Putamen (tissue), 1 donor: ENCODE data around the gene USP6NL.
A peak's percentile ranks its signal among the peaks of the same experiment; 100 is the strongest.

Source experiments
- DNase-seq: peaks from one replicate; pipeline ENCODE4 v3.0.0-alpha.2; 2016; ENCODE audit warnings: low spot score

Gene USP6NL

DNA sequence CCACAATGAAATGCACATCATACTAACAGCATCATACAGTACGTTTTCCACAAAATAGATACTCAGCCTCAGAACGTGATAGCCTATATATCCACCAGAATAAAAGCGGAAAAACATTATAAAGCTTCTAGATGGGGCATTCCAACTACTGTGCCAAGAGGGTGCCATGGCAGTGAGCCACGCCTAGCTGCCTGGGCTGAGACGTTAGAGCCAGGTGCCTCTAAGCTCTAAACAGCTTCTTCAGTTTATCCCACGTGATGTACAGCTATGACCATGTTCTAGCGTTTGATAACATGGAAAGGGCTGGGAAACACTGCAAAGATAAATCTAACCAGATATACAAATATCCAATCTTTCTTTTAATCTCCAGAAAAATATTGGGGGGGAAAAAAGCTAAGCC, 17.8 kb downstream of the USP6NL start:
- no peak for DNase-seq

DNA sequence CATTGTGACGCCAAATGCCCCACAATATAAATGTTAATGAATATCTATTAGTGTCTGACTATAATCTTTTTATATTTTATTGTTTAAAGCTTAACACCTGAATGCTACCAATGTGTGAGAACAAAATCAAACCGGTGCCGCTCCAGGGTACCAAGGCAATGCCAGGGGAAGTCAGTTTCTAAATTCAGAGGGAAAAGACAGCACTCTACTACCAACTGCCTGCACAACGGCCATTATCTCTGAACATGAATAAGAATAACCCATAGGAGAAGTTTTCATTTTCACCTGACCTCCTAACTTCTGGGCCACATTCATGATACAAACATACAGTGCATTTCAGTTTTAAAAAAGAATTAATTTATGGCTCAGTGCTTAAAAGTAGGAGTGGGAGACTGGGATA, 21.7 kb downstream of the USP6NL start:
- no peak for DNase-seq

DNA sequence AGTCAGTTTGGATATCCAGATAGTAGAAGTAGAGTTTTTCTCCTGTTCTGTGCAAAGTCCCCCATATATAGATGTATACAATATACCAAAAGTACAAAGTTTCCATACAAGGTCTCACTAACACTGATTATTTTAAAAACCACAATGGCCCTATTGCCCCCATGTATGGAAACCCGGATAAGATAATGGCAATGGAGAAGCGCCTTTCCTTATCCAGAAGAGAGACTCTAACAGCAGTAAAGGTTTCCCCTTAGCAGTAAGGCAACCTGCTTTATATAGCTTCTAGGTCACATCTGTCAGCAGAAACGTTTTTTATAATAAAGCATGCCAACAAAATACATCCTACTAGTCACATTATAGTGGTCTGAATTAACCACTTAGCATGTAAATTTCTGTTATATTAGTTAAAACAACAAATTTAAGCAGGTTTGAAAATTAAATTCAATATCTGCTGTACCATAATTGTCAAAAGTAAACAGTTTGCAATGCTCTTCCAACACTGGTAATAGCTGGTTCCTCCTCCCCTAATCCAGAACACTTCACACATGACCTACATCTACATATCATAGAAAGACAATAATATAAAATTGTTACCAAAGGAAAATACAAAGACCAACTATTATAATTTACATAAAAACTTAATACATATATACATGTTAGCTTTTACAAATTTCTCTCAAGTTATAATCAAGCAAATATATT, 22.4 kb downstream of the USP6NL start:
- no peak for DNase-seq

DNA sequence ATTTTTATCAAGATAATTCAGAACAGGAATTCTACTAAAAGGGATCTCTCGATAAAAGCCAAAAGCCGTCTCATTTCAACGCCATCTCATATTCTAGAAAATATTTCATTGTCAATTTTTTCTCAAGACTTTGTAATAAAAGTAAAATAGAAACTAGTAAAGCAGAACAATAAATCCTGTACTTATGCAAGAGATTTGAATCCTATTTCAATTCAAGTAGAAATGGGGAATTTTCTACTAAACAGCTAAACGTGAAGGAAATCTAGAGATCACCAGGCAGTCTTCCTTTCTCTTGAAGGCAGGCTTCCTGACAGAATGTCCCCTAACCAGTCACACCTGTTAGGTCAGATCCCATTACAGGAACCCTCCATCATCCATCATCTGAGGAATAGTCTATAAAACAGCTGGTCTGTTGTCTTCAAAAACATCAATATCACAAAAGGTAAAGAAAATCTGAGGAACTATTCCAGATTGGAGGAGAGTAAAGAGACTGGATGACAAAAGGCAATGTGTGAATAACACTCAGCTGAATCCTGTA, 23.7 kb downstream of the USP6NL start:
- no peak for DNase-seq

DNA sequence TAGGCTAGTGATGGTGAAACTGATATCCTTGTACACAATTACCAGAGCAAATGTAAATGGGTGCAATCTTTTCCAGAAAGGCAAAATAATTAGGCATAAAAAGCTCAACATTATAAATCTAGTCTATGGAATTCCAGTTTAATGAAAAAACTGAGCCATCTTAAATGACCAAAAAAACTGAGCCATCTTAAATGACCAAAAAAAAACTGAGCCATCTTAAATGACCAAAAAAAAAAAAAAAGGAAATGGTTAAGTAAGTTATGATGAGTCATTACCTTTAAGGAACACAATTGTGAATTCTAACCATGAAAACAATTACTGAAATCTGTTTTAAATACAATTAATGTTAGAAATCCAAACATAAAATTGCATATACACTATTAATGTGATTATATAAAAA, 25.3 kb downstream of the USP6NL start:
- no peak for DNase-seq

DNA sequence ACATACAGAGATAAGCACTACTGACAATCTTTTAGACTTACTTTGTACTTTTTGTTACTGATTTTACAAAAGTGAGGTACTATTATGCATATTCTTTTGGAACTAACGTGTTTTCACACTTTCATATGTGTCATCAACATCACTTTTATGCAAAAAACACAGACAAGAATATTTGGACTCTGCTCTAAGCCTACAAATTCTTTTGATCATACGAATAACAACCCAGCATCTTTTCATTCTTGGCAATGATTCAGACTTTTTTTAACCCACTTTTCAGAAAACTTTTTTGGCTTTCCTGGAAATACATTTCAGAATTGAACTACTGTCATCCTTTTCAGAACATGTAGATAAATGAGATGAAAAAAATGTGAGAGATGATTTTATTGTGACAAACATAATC, 30.2 kb downstream of the USP6NL start:
- DNase-seq: no peak

DNA sequence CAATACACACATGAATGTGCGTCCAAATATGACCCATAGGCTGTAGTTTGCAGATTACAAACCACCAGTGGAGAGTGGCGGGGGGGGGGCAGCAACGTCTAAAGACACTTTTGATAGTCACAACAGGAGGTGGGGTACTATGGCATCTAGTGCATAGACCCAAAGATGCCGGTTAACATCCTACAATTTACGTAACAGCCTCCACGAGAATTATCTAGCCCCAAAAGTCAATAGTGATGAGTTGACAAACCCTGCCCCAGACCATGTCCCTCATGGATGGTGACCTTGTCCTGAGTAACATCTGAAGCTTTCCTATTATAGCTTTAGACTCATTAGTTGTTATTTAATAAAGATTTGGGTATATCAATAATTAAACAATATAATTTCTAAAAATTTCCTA, 31.6 kb downstream of the USP6NL start:
- DNase-seq: no peak

DNA sequence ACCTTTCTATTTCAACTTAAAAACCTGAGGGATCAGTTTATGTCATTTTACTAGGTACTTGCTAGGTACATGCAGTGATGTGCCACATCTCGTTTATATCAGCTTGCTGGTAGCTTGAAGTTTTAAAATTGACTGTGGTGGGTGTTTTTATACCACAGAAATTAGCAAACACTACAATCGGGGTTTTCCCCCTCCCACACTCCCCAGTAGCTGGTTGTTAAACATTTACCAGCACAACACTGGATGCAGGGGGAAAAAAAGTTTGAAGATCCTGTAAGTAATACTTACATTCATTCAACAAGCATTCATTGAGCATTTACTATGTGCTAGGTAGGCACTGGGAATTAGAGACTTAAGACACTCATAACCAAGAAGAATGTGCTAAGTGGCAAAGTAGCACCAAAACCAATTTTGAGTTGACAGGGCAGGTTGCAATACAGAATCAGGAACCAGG, 32.6 kb downstream of the USP6NL start:
- no peak for DNase-seq

DNA sequence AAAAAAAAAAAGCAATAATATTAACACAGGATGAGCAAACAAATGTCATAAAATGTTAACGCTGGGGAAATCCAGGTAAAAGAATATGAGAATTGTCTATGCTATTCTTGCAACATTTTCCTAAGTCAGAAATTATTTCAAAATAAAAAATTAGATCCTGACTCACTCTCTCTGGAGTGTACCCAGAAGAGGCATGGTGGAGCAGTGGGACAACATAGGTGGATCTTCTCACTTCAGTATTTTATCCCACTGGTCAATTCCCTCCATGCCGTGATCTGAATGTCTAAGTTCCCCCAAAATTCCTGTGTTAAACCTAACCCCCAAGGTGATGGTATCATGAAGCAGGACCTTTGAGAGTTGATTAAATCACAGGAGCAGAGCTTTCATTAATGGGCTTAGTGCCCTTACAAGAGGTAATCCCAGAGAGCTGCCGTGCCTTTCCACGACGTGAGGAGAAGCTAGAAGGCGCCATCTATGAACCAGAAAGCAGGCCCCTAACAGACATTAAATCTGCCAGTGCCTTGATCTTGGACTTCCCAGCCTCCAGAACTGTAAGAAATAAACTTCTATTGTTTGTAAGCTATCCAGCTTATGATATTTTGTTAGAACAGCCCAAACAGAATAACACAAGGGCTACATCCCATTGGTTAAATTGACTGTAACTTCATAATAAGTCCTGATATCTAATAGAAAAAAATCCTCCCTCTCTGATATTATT, 35.2 kb downstream of the USP6NL start:
- no peak for DNase-seq

DNA sequence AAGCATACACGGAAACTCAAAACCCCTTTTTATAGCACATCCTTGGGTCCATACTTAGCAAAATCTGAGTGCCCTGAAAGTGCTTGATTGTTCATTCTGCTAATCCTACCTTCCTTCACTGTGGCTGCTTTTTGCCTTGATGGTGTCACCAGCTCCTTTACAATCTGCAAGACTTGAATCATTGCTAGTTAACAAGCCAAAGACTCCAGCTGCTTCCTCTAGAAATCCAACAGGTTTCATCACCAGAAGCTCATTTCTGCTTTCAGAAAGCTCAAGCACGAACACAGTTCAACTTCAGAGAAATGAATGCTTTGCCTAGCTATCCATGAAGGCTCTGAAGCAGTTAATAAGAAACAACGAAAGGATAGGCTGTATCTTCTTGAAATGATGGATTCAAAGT, 38.0 kb downstream of the USP6NL start:
- DNase-seq: no peak

DNA sequence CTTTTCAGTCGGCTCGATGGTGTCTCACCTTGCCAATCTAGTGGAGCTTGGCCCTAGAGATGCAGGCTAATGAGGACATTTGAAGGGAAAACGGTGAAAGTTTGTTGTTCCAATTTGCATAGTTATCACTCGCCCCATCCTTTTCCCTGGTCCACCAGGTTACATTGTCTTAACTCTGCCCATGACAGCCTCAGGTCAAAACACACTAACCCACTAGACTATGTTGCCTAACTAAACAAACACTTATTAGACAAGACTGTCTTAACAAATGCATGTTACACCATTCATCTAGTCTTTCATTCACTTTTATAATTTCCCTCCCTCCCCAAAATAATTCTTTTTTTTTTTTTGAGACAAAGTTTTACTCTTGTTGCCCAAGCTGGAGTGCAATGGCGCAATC, 40.7 kb downstream of the USP6NL start:
- no peak for DNase-seq

DNA sequence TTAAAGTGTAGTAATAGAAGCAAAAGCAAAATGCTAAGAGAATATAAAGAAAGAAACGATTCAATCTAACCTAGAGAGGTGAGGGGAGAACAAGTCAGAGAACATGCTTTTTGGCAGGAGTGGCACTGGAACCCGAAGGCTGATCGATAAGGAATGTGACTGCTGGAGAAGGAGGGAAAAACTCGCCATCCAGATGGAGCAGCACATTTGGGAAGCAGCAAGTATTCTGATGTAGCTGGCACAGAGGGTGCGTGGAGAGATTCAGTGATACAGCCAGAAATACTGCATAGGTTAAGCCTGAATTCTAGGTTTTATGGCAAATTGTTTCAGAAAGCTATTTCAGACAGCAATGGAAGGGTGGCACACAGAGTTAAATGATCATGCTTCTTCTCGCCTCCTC, 42.0 kb downstream of the USP6NL start:
- no peak for DNase-seq

DNA sequence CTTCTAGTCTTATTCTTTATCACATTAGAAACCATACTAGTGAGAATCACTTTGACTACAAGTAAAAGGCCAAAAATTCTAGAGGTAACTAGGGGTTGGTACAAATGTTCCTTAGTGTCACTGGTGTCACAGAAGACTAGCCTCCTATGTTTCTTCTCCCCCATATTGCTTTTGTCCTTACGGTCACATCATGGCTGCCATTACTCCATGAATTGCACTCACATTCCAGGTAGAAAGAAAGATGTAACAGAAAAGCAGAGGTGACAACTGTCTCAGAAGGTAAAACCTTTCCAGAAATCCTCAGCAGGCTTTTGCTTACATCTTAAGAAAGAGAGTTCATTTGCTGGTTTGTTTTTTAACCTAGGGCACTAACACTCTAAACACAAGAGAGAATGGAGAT, 42.9 kb downstream of the USP6NL start:
- no peak for DNase-seq

DNA sequence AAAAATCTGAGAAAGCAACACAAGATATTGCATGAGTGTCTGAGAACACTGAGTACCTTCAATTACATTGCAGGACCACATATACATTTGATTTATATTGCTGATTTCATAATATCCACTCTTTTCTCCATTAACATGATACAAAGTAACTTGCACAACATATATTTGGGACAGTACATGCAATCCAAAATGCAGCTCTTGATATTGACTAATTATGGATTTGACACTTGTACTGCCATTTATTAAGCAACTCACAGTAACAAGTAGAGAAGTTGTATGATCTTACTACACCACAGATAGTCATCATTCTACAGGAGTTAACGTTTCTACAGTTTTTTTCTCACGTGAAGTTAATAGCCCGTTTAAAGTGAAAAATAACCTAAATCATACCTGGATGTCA, 46.7 kb downstream of the USP6NL start:
- no peak for DNase-seq

DNA sequence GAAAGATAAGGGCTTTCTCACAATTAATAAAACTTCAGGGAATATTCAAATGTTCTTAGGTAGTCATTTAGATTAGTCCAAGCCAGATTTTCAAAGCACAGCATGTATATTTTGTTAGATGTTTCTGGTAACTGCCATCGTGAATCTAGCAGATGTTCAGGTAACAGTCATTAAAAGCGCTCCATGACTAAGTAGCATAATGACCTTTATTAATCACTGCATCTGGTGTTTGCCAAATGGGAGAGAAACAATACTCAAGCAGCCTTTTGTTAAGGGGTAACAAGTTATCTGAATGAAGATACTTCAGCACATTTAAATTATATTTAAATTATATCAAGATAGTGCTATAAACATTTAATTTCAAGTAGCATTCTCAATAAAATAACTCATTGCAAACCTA, 47.5 kb downstream of the USP6NL start:
- DNase-seq: no peak

DNA sequence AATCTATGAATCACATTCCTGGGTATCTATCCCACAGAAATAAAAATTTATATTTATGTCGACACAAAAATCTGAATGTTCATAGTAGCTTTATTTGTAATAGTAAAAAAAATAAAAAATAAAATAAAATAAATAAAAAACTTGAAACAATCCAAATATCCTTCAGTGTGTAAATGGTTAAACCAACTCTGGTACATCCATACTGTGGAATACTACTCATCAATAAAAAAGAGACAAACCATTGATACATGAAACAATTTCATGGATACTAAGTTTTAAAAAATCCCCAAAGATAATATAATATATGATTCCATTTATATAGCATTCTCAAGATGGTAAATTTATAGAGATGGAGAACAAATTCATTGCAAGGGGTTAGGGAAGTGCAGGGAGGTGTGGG, 48.6 kb downstream of the USP6NL start:
- DNase-seq: no peak

DNA sequence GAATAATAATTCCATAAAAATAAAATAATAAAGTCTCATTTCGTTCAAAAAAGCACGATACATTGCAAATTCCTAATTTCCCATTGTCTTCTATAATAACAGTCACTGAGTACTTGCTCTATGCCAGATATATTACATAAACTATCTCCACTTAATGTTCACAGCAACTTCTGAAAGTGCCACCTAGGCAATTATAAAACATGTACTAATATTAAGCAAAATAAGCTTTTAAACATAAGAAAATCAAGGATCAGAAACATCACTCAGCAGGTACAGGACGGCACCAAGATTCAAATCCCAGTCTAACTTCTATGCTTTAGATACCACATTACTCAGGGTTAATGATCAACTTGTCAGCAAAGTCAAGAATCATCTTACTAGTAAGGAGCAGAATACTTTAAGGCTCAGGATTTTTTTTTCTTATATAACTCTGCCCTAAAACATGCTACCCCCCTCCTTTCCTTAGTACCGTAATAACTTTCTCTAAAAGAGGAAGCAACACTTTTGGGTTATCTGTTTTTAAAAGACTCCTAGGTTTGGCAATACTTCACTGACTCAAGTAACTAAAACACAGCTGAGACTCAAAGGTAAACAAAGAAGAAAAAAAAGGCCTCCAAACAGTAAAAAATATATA, 51.3 kb downstream of the USP6NL start:
- no peak for DNase-seq

DNA sequence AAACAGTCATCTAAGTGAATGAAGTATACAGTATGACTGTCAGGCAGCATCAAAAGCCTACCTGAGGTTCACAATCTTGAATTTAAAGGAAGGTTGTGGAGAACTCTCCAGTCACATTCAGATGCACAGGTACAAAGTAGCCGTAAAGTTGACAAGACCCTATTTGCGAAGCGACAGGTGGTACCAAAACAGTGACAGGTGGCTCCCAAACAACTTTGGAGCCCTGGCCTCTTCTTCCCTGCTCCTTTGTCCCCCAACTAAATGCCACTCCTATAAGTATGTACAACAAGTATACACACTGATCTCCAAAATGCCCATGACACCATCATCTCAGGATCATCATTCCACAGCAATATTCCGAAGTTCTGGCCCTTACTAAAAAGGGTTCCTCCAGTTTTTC, 53.5 kb downstream of the USP6NL start:
- DNase-seq: no peak

DNA sequence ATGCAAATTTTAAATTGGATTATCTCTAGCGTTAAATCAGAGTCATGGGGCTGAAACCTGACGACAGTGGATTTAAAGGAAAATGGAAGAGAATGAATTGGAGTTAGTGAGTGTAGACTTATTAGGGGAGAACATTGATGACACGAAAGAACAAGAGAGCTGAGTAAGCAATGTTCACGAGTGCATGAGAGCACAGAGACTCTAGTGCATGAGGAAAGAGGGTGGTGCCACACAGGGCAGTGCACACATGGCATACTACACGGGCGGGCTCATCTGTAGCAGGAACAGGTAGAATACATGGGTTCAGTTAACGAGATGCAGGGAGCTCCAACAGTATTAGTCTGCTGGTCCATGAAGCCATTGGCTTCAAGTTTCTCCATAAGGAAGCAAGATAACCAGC, 53.9 kb downstream of the USP6NL start:
- no peak for DNase-seq

DNA sequence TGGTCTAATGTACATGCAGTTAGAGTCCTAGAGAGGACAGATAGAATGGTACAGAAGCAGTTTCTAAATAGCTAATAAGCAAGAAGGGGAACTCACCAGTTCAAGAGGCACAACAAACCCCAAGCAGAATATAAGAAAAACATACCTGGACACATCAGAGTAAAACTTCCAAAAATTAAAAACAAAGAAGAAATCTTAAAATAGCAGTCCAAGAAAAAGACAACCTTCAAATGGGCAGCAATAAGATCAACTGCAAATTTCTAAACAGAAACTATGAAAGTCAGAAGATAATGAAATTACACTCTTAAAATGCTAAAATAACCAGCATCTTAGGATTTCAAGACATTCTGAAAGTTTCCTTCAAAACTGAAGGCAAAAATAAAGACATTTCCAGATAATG, 55.9 kb downstream of the USP6NL start:
- DNase-seq: no peak

DNA sequence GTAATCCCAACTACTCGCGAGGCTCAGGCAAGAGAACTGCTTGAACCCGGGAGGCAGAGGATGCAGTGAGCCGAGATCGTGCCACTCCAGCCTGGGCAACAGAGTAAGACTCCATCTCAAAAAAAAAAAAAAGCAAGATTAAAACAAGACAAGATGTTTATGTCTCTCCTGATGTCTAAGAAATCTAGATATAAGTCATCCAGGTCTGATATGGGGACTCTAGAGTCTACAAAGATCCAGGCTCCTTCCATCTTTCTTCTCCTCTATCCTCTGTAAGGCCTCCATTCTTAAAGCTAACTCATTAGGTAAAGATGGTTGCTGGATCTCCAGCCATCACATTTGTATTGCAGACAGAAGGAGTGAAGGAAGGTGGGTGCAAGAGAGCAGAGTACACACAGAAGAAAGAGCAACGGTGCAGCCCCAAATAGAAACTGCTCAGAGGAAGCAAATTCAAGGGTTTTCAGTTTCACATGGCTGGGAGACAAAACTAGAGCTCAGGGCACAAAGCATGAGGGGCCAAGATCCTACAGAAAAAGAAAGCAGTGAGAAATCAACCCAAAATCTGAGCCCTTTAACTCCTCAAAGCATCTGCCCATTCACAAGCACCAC, 57.6 kb downstream of the USP6NL start:
- DNase-seq: no peak

DNA sequence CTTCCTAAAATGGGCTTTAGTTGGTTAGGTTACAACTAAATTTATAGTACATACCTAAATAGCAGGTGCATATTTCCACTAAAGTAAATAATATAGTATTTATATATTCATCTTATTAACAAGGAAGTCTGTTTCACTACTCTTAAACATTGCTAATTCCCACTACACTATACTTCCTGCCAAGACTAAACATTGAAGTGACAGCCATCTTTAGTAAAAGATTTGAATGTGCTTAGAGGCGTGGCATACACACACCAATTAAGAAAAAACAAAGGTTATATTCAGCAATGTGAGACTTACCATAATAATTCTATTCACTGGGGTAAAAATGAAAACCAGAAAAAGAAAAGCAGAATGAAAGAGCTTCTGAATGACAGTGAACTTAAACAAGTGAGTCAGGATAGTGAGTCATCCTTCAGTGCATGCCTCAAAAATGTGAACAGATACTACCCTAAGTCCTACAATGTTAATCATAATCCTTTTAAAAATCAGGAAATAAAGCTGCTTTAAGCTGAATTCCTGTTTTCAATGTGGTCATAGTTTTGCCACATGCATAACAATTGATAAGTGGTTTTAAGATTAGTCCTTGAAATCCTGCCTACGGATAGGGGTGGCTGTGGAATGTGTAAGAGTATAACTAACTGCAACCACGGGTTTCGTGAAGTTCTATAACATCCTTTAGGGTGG, 59.4 kb downstream of the USP6NL start:
- DNase-seq: peak; percentile 31
